Lung (tissue), 12 donors: ENCODE measurements around the gene SMOC1. TPM values are rescaled to one million over a fixed set of nuclear protein-coding genes. Genes with fewer than 3 reads are reported as not detected.

Experiments
- ATAC-seq: fragments of 200-7000 bp; cut with Tn5 transposase; one replicate; pipeline ENCODE4 v1.9.1; 2020; ENCODE audit warnings: moderate number of reproducible peaks; ENCODE audit not compliant: insufficient read depth, low FRiP score
- DNase-seq, 3 donors: peaks; one replicate each; pipeline ENCODE4 v3.0.0-alpha.2; 2013 to 2017
- H3K27ac ChIP-seq, 2 donors: one replicate each; pipeline ENCODE4 v1.5.1; 2013; ENCODE audit warnings: mild to moderate bottlenecking in 2 of 2, moderate library complexity in 2 of 2, control low read depth in 1 of 2, inconsistent platforms in 1 of 2, low read depth in 1 of 2, low read length in 1 of 2
- H3K27me3 ChIP-seq, 3 donors: one replicate each; pipeline ENCODE4 v1.5.1; 2013; ENCODE audit warnings: low read length in 2 of 3; ENCODE audit not compliant: control insufficient read depth in 3 of 3, insufficient read depth in 3 of 3
- H3K36me3 ChIP-seq, 4 donors: one replicate each; pipeline ENCODE4 v1.5.1; 2013; ENCODE audit warnings: low read length in 4 of 4, mild to moderate bottlenecking in 1 of 4, moderate library complexity in 1 of 4; ENCODE audit not compliant: control insufficient read depth in 4 of 4, insufficient read depth in 4 of 4
- H3K4me1 ChIP-seq, 5 donors: one replicate each; pipeline ENCODE4 v1.5.1; 2013; ENCODE audit warnings: low read length in 5 of 5, mild to moderate bottlenecking in 2 of 5, moderate library complexity in 1 of 5; ENCODE audit not compliant: control insufficient read depth in 5 of 5, insufficient read depth in 5 of 5
- H3K4me3 ChIP-seq: one replicate; pipeline ENCODE4 v1.5.1; 2013; ENCODE audit warnings: mild to moderate bottlenecking, control low read depth, moderate library complexity
- H3K9ac ChIP-seq, 2 donors: one replicate each; pipeline ENCODE4 v1.5.1; 2013; ENCODE audit warnings: low read length in 2 of 2, control low read depth in 1 of 2; ENCODE audit not compliant: insufficient read depth in 1 of 2
- H3K9me3 ChIP-seq, 4 donors: one replicate each; pipeline ENCODE4 v1.5.1; 2013; ENCODE audit warnings: low read length in 3 of 4, mild to moderate bottlenecking in 1 of 4, moderate library complexity in 1 of 4; ENCODE audit not compliant: control insufficient read depth in 4 of 4, insufficient read depth in 3 of 4
- WGBS, 2 donors: extraction: QIAGEN DNeasy Blood & Tissue Kit; methylation state at CpG; one replicate each; pipeline ENCODE4 v1.1.7; 2013; 5-methylcytosine and 5-hydroxymethylcytosine counted together
- polyA plus RNA-seq, 2 donors: library from polyadenylated mRNA; stranded (reverse); fragments of 200-250 nt; gene quantifications; one replicate each; pipeline ENCODE4 v1.2.1, GENCODE V29; 2013
- total RNA-seq, 2 donors: library from RNA; depleted of rRNA in 1 of 2; stranded (reverse); fragments of >200 nt in 1 of 2; gene quantifications; one replicate each; pipeline ENCODE4 v1.2.1, GENCODE V29; 2014 to 2021
- TF ChIP-seq, protein P1 (sequence below): IDR thresholded peaks from 2 replicates; pipeline ENCODE4 v1.5.1; 2012; ENCODE audit warnings: mild to moderate bottlenecking; ENCODE audit errors: control extremely low read depth, extremely low read depth
- donor health status: control.
- donor health status: control.
- donor health status: Bipolar disorder and iron deficiency.
- donor health status: healthy.
- donor health status: DM: yes; HTN: yes; CAD: no.

The SMOC1 gene
- total and polyA plus RNA-seq, 4 donors: 0.52 to 1.9 (median 1.1) TPM

DNA sequence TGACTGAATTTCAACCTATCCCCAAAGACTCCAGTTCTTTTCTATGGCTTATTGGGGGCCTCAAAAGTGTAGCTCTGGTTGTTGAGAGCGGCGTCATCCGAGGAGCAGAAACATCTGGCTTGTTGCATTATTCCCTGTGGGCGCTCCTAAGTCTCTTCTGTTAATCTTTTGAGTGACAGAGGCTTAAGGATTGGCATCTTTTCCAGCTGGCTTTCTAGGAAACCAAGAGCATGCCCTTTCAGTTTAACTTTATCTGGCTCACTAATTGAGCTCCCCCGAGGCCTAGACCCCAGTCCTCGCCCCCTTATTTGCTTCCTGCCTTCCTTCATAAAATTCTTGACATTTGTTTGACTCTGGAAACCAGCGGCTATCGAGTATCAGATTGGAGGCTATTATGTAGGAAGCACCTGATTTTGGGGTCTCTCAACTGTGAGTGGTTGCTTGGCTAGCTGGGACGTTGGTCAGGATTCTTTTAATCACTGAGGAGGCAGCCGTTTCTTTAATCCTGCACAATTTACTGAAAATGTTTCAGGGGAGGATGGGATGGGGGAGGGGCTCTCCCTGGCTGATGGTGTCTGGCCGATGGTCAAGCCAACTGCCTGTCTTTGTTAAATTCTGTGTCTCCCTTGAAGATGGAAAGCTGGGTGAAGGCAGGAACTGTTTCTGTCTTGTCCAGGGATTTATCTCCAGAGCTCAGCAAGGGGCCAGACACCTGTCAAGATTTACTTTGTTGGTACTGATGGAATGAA is 3.1 kb downstream of the SMOC1 start:
- Histone ChIP-seq H3K9ac (no peak overlapping the region), H3K27me3 (peaks cover 9 to 41% (median 35%) of the 10 kb centered on the region in 3 donors), H3K27ac (no peak overlapping the region), H3K4me1 (peaks cover 0 to 9% (median 4%) of the 10 kb centered on the region in 5 donors), H3K9me3 (no peaks in the 10 kb centered on the region), H3K36me3 (no peaks in the 10 kb centered on the region), H3K4me3 (no peak overlapping the region)
- ATAC-seq: no peak
- WGBS, 2 donors: 55 to 61% methylated on average over 11 of the region's 11 CpGs
- DNase-seq: no peak
- TF ChIP-seq, protein P1, sequence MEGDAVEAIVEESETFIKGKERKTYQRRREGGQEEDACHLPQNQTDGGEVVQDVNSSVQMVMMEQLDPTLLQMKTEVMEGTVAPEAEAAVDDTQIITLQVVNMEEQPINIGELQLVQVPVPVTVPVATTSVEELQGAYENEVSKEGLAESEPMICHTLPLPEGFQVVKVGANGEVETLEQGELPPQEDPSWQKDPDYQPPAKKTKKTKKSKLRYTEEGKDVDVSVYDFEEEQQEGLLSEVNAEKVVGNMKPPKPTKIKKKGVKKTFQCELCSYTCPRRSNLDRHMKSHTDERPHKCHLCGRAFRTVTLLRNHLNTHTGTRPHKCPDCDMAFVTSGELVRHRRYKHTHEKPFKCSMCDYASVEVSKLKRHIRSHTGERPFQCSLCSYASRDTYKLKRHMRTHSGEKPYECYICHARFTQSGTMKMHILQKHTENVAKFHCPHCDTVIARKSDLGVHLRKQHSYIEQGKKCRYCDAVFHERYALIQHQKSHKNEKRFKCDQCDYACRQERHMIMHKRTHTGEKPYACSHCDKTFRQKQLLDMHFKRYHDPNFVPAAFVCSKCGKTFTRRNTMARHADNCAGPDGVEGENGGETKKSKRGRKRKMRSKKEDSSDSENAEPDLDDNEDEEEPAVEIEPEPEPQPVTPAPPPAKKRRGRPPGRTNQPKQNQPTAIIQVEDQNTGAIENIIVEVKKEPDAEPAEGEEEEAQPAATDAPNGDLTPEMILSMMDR: no peak

DNA sequence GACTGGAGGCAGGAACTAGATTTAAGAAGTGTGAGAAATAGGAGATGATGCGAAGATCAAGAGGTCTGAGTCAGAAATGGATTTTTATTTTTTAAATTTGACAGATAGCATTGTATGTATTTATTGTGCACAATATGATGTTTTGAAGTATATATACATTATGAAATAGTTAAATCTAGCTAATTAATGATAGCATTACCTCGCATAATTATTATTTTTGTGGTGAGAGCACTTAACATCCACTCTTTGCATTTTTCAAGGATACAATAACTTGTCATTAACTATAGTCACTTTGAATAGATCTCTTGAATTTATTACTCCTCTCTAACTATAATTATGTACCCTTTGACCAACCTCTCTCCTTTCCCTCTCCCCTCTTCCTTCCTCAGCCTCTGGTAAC is 3.7 kb downstream of the SMOC1 start:
- ATAC-seq (no peak), DNase-seq (no peak)
- 60 to 97% methylated on average over 2 of the region's 2 CpGs for WGBS, 2 donors
- H3K36me3 ChIP-seq: no peaks in the 10 kb centered on the region
- peaks cover 0 to 9% (median 4%) of the 10 kb centered on the region in 5 donors for H3K4me1 ChIP-seq
- no peak overlapping the region for H3K27ac ChIP-seq
- TF ChIP-seq, protein P1: no peak
- H3K27me3 ChIP-seq: peaks cover 9 to 38% (median 34%) of the 10 kb centered on the region in 3 donors
- no peak overlapping the region for H3K4me3 ChIP-seq
- H3K9me3 ChIP-seq: no peaks in the 10 kb centered on the region
- H3K9ac ChIP-seq: no peak overlapping the region

DNA sequence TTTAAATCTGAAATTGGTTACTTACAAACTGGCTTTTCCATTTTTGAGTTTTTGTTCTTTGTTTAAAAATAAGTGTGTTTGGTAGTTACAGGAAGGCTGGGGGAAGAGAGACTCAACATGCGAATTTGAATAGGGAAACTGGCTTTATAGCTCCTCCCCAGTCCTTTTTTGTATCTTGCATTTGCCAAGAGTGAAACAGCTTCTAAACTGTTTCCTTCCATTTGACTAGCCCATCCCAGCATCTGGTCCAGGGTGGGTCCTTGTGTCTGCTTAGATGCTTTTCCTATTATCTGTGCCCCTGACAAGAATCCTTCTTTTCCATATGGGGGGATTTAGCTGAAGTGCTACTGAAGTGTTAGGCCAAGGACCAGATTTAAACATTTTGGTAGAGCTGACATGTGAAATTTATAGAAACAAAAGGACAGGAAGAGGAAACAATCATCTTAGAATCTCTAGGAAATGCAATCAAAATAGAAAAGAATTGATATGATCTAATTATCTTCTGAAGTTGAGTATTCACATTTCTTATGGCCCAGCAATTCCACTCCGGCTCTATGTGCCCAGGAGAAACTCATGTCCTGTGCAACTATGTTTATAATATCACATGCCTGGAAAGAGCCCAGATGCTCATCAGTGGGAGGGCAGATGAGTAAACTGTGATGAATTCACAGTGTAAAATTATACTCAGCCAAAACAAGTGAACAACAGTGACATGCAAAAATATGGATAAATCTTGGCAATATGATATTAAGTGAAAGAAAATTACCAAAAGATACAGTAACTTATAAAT is 7.4 kb downstream of the SMOC1 start:
- 67% methylated on average over 2 of the region's 2 CpGs for WGBS, 2 donors
- peaks cover 0 to 6% (median under 1%) of the 10 kb centered on the region in 4 donors for H3K9me3 ChIP-seq
- TF ChIP-seq, protein P1: no peak
- no peaks in the 10 kb centered on the region for H3K36me3 ChIP-seq
- no peak overlapping the region for H3K27ac ChIP-seq
- DNase-seq (no peak), ATAC-seq (no peak)
- no peaks in the 10 kb centered on the region for H3K4me1 ChIP-seq
- H3K27me3 ChIP-seq: peaks cover 0 to 8% (median 4%) of the 10 kb centered on the region in 3 donors
- H3K4me3 ChIP-seq: no peak overlapping the region
- no peak overlapping the region for H3K9ac ChIP-seq
